Mucosa of descending colon (tissue), 3 donors: ENCODE data around the gene INHBB. TPM values are rescaled to one million over a fixed set of nuclear protein-coding genes. Genes with fewer than 3 reads are reported as not detected.

Experiments used
- ATAC-seq: fragments of 200-7000 bp; cut with Tn5 transposase; one replicate; pipeline ENCODE4 v1.9.1; 2020; ENCODE audit warnings: mild to moderate bottlenecking, moderate library complexity
- DNase-seq, 3 donors: peaks; one replicate each; pipeline ENCODE4 v3.0.0-alpha.2; 2020
- H3K36me3 ChIP-seq: fragments of 200-600 bp; one replicate; pipeline ENCODE4 v1.8.0; 2021; ENCODE audit warnings: low read depth, mild to moderate bottlenecking
- H3K4me1 ChIP-seq: fragments of 200-600 bp; one replicate; pipeline ENCODE4 v1.8.0; 2021; ENCODE audit warnings: low read depth, mild to moderate bottlenecking
- H3K4me3 ChIP-seq: fragments of 200-600 bp; one replicate; pipeline ENCODE4 v1.8.0; 2021; ENCODE audit warnings: mild to moderate bottlenecking
- H3K9me3 ChIP-seq: fragments of 200-600 bp; one replicate; pipeline ENCODE4 v1.8.0; 2021; ENCODE audit warnings: mild to moderate bottlenecking
- intact Hi-C, 2 donors: fragments of 100-400 bp; cut with DNase I in 1 of 2; cut with micrococcal nuclease in 1 of 2; formaldehyde crosslinking; loops; one replicate each; pipeline versions ENCODE4 v1.11.0 to v1.11.1; 2022; cut with DNase I, micrococcal nuclease
- long read RNA-seq, 2 donors: library from polyadenylated mRNA; unstranded; transcript quantifications; one replicate each; pipeline ENCODE4 v2.0.0, GENCODE V29; 2019 to 2021
- total RNA-seq, 3 donors: library from RNA; stranded (reverse); fragmentation: NEBNext Ultra II Directional in 2 of 3; extraction: Animal tissue kit (Norgen Biotek cat#: 25700) in 2 of 3; gene quantifications; one replicate each; pipeline versions ENCODE4 v1.2.1 to v1.2.4, GENCODE V29; 2021 to 2023
- TF ChIP-seq, protein P1 (sequence below): fragments of 200-600 bp; IDR thresholded peaks from one replicate; pipeline ENCODE4 v1.8.0; 2022; ENCODE audit warnings: antibody characterized with exemption, mild to moderate bottlenecking
- donor health status: DM: no; HTN: no; CAD: no; lungs with moderate emphysema.
- donor health status: DM: no; HTN: no; CAD: no.
- donor health status: DM: no; HTN: yes; CAD: no.

INHBB gene
- under 1 TPM; 0.10 to 0.92 (median 0.29) TPM for total RNA-seq
- long read RNA-seq, donor 1, partial matches to known transcripts: 0 of 1 reads
- long read RNA-seq, donor 1, other reads (novel, unspliced or antisense): 1 of 1 reads
- long read RNA-seq, donor 2: 0 reads

DNA sequence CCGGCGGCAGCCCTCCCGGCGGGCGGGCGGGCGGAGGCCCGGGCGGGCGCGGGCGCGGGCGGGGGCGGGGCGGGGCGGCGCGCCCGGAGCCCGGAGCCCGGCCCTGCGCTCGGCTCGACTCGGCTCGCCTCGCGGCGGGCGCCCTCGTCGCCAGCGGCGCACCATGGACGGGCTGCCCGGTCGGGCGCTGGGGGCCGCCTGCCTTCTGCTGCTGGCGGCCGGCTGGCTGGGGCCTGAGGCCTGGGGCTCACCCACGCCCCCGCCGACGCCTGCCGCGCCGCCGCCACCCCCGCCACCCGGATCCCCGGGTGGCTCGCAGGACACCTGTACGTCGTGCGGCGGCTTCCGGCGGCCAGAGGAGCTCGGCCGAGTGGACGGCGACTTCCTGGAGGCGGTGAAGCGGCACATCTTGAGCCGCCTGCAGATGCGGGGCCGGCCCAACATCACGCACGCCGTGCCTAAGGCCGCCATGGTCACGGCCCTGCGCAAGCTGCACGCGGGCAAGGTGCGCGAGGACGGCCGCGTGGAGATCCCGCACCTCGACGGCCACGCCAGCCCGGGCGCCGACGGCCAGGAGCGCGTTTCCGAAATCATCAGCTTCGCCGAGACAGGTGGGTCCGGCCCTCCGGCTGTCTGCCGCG, at the start of gene INHBB:
INHBB (plus strand) TSS at position 111 of the 641 bp plus-strand sequence; CDS start at position 164, 53 bp downstream.
- intact Hi-C loops: loop anchor here in 1 of 2 donors (10.0 kb wide), 2 partner anchors 209 to 329 kb away; no protein-coding TSS in a partner anchor
- H3K4me1 ChIP-seq: peaks cover 22% of the 10 kb centered on the region
- no peaks in the 10 kb centered on the region for H3K36me3 ChIP-seq
- ATAC-seq (peak; percentile 63), DNase-seq (peak in 2 of 3 donors; percentile 24 to 55)
- H3K9me3 ChIP-seq: no peaks in the 10 kb centered on the region
- H3K4me3 ChIP-seq: no peak within 1 kb of the TSS
- TF ChIP-seq, protein P1, sequence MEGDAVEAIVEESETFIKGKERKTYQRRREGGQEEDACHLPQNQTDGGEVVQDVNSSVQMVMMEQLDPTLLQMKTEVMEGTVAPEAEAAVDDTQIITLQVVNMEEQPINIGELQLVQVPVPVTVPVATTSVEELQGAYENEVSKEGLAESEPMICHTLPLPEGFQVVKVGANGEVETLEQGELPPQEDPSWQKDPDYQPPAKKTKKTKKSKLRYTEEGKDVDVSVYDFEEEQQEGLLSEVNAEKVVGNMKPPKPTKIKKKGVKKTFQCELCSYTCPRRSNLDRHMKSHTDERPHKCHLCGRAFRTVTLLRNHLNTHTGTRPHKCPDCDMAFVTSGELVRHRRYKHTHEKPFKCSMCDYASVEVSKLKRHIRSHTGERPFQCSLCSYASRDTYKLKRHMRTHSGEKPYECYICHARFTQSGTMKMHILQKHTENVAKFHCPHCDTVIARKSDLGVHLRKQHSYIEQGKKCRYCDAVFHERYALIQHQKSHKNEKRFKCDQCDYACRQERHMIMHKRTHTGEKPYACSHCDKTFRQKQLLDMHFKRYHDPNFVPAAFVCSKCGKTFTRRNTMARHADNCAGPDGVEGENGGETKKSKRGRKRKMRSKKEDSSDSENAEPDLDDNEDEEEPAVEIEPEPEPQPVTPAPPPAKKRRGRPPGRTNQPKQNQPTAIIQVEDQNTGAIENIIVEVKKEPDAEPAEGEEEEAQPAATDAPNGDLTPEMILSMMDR: no peak

GRCh38 chr2:120298173-120298835, 47.6 kb upstream of the INHBB start:
- TF ChIP-seq, protein P1: no peak
- no peaks in the 10 kb centered on the region for H3K9me3 ChIP-seq
- no peak overlapping the region for H3K4me3 ChIP-seq
- no peak for DNase-seq
- no peak for ATAC-seq
- no peaks in the 10 kb centered on the region for H3K4me1 ChIP-seq
- no peaks in the 10 kb centered on the region for H3K36me3 ChIP-seq
- intact Hi-C loops: no loop called here

DNA sequence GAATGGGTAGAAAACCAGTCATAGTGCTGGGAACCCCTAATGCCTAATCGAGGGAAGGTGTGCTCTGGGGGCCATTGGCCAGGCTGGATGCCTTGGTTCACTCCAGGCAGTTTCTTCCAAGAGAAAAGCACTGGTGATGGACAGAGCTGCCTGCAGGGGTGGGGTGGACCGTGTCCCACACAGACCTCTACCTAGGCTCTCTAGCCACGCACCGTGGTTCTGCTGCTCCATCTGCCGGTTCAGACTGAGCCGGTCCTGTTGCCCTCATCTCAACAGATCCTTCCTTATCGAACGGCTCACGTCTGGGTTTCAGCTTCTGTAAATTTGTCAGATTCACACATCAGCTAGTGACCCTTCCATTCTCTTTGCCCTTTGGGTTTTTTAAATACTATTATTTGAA, 46.9 kb upstream of the INHBB start:
- no peaks in the 10 kb centered on the region for H3K4me1 ChIP-seq
- H3K9me3 ChIP-seq: no peaks in the 10 kb centered on the region
- TF ChIP-seq, protein P1: no peak
- intact Hi-C loops: no loop called here
- DNase-seq (no peak), ATAC-seq (no peak)
- no peaks in the 10 kb centered on the region for H3K36me3 ChIP-seq
- no peak overlapping the region for H3K4me3 ChIP-seq

DNA sequence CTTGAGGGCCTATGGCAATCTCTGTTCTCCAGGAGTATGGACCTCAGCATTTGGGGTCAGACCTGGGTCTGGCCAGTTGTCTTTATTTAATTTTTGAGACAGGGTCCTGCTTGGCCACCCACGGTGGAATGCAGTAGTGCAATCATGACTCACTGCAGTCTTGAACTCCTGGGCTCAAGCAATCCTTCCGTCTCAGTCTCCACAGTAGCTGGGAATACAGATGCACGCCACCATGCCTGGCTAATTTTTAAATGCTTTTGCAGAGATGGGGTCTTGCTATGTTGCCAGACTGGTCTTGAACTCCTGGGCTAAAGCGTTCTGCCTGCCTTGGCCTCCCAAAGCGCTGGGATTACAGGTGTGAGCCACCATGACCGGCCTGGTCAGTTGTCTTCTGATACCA, 46.4 kb upstream of the INHBB start:
- intact Hi-C loops: no loop called here
- Histone ChIP-seq H3K4me3 (no peak overlapping the region), H3K4me1 (no peaks in the 10 kb centered on the region), H3K36me3 (no peaks in the 10 kb centered on the region), H3K9me3 (no peaks in the 10 kb centered on the region)
- DNase-seq: no peak
- TF ChIP-seq, protein P1: no peak
- no peak for ATAC-seq

DNA sequence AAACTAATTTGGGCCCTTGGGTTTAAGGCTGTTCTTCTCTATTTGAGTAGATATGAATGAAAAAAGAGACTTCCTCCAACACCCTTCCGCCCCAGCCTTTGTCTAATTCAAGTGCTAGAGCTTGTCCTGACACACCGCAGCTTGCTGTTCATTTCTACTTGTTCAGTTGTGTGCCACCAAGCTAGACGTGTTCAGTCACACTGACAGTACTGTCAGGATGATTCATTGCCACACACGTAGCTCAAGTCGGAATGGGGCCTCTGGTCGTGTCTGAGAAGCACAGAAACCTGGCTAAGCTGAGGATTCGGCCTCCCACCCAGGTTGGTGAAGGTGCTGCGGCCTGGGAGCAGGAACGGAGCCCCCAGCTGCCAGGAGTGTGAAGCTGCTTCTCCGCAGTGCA, 45.6 kb upstream of the INHBB start:
- TF ChIP-seq, protein P1: no peak
- Histone ChIP-seq H3K4me3 (no peak overlapping the region), H3K36me3 (no peaks in the 10 kb centered on the region), H3K4me1 (no peaks in the 10 kb centered on the region), H3K9me3 (no peaks in the 10 kb centered on the region)
- DNase-seq: no peak
- intact Hi-C loops: no loop called here
- no peak for ATAC-seq
